Stimulated activated CD8-positive, alpha-beta memory T cell treated with anti-CD3 and anti-CD28 coated beads, Interleukin-12 subunit alpha, Interleukin-12 subunit beta, amount 100 ng/mL, for 24 hours (primary cell): Measurements from ENCODE around the gene SLC45A3.

ENCODE experiments used
- DNase-seq: peaks from one replicate; pipeline ENCODE4 v3.0.0-alpha.2; 2020; ENCODE audit errors: extremely low read depth

The SLC45A3 gene

GRCh38 chr1:205610901-205611466, 69.3 kb downstream of the SLC45A3 start:
- DNase-seq = no peak

DNA sequence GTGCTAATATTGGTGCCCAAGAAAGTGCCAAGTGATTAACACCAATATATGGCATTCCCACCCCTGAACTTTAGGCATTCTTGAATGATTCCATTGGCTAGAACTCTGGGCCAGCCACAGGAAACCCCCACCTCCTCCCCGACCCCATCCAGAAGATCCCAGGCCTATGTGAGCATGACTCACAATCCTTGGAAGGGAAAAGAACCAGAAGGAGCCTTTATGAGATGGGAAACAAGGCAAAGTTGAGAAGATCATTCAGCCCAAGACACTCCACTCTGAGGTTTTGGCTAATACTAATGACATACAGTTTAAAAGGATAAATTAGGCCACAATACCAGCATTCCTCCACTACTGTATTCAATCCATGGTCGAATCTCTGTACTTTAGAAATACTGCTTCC, 70.3 kb downstream of the SLC45A3 start:
- no peak for DNase-seq
